Epithelial cell of esophagus (primary cell): ENCODE results near the gene KYAT1.
"Not testable (repeated sequence)": the region's sequence is repeated elsewhere in the genome, so short reads cannot be mapped to it uniquely, and the experiment has no call there.

ENCODE experiments used
- DNase-seq: peaks from one replicate; pipeline ENCODE4 v3.0.0; 2010; ENCODE audit warnings: low read depth
- H3K4me3 ChIP-seq: 2 replicates; pipeline ENCODE4 v1.5.1; 2011; ENCODE audit warnings: mild to moderate bottlenecking, low read length, control low read depth
- CTCF ChIP-seq: IDR thresholded peaks from 2 replicates; pipeline ENCODE4 v1.5.1; 2011; ENCODE audit warnings: low read depth, mild to moderate bottlenecking, low read length, control low read depth, inconsistent platforms; ENCODE audit not compliant: insufficient read depth; ENCODE audit errors: missing control alignments

Gene KYAT1

DNA sequence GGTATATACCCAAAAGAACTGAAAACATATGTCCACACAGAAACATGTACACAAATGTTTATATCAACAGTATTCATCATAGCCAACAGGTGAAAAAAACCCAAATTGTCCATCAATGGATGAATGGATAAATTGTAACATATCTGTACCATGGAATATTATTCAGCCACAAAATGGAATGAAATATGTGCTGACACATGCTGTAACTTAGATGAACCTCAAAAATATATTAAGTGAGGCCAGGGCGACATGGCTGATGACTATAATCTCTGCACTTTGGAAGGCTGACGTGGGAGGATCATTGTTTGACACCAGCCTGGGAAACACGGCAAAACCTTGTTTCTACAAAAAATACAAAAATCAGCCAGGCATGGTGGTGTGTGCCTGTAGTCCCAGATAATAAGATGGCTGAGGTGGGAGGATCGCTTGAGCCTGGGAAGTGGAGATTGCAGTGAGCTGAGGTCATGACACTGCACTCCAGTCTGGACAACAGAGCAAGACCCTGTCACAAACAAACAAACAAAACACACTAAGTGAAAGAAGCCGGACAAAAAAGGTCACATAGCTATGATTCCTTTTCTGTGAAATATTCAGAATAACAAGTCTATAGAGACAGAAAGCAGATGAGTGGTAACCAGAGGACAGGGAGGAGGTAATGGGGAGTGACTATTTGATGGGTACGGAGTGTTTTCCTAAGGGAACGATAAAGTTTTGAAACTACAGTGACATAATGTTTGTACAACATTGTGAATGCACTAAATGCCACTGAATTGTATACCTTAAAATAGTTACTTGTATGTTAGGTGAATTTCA, 11.4 kb downstream of the KYAT1 start:
- TF ChIP-seq CTCF = no peak
- H3K4me3 ChIP-seq = no peak overlapping the region

GRCh38 chr9:128863647-128864046, 18.1 kb downstream of the KYAT1 start:
- TF ChIP-seq CTCF = peak; percentile 87
- DNase-seq = peak; percentile 65
- H3K4me3 ChIP-seq = no peak overlapping the region

More for the DNA sequence above, 11.4 kb downstream of the KYAT1 start:
- DNase-seq = no peak

- no peak for TF ChIP-seq CTCF
- no peak for DNase-seq
- H3K4me3 ChIP-seq = no peak overlapping the region
Measured at GRCh38 chr9:128862401-128862851, 19.3 kb downstream of the KYAT1 start.

DNA sequence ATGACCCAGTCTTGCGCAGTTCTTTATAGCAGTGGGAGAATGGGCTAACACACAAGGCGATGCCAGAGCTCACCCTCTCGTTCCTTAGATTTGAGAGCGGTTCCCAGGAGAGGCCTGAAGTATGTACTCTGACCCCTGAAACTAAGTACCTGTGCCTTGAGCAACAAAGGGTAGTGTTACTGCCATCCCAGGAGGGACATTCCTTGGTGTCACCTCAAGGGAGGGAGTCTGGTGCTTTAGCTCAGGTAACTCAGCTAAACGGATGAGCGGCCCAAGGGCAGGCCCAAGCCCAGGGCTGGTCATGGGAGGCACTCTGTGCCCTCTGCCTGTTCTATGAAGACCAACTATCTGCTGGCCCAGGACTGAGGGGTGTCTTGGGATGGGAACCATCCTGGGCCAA, 20.2 kb downstream of the KYAT1 start:
- no peak overlapping the region for H3K4me3 ChIP-seq
- TF ChIP-seq CTCF = no peak
- DNase-seq = no peak

DNA sequence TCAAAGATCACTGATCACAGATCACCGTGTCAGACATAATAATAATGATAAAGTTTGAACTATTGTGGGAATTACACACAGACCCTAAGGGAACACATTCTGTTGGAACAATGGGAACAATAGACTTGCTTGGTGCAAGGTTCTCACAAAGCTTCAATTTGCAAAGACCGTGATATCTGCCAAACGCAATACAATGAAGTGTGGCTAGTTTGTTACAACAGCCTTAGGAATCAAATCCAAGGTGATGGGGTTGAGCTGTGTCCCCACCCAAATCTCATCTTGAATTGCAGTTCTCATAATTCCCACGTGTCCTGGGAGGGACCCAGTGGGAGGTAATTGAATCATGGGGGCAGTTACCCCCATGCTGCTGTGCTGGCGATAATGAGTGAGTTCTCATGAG, 20.8 kb downstream of the KYAT1 start:
- no peak for DNase-seq
- no peak overlapping the region for H3K4me3 ChIP-seq
- no peak for TF ChIP-seq CTCF

DNA sequence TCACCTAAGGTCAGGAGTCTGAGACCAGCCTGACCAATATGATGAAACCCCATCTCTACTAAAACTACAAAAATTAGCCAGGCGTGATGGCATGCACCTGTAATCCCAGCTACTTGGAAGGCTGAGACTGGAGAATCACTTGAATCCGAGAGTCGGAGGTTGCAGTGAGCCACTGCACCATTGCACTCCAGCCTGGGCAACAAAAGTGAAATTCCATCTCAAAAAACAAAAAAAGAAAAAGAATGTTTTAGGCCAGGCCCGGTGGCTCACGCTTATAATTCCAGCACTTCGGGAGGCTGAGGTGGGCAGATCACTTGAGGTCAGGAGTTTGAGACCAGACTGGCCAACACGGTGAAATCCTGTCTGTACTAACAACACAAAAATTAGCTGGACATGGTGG, 23.3 kb downstream of the KYAT1 start:
- not testable (repeated sequence) for DNase-seq, H3K4me3 ChIP-seq

DNA sequence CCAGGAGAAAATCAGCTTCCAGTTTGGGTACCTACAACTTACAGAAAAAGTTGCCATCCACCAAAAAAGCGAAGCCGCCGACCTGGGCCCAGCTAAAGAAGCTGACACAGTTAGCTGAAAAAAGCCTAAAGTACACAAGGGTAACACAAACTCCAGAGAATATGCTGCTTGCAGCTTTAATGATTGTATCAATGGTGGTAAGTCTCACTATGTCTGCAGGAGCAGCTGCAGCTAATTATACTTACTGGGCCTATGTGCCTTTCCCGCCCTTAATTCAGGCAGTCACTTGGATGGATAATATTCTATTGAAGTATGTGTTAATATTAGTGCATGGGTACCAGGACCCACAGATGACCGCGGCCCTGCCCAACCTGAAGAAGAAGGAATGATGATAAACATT, 27.3 kb downstream of the KYAT1 start:
- H3K4me3 ChIP-seq, DNase-seq: not testable (repeated sequence)

DNA sequence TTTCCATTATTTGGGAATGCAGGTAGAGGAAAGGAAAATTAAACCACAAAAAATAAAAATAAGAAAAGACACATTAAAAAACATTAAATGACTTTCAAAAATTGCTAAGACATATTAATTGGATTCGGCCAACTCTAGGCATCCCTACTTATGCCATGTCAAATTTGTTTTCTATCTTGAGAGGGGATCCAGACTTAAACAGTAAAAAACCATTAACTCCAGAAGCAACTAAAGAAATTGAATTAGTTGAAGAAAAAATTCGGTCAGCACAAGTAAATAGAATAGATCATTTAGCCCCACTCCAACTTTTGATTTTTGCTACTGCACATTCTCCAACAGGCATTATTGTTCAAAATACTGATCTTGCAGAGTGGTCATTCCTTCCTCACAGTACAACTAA, 29.1 kb downstream of the KYAT1 start:
- not testable (repeated sequence) for H3K4me3 ChIP-seq, DNase-seq
